Renal cortical epithelial cell (primary cell): ENCODE results near the gene GPR68. TPM values are rescaled to one million over a fixed set of nuclear protein-coding genes. Genes with fewer than 3 reads are reported as not detected.
"Not testable (repeated sequence)": the region's sequence is repeated elsewhere in the genome, so short reads cannot be mapped to it uniquely, and the experiment has no call there.

Source experiments
- DNase-seq: peaks from one replicate; pipeline ENCODE4 v3.0.0-alpha.2; 2011; ENCODE audit warnings: low read depth
- total RNA-seq: library from RNA; depleted of rRNA; stranded (reverse); fragments of >200 nt; gene quantifications from 2 replicates; pipeline ENCODE4 v1.2.3, GENCODE V29; 2014

Gene GPR68
- total RNA-seq, 1 donor from 2014 or later = 3.6 TPM

DNA sequence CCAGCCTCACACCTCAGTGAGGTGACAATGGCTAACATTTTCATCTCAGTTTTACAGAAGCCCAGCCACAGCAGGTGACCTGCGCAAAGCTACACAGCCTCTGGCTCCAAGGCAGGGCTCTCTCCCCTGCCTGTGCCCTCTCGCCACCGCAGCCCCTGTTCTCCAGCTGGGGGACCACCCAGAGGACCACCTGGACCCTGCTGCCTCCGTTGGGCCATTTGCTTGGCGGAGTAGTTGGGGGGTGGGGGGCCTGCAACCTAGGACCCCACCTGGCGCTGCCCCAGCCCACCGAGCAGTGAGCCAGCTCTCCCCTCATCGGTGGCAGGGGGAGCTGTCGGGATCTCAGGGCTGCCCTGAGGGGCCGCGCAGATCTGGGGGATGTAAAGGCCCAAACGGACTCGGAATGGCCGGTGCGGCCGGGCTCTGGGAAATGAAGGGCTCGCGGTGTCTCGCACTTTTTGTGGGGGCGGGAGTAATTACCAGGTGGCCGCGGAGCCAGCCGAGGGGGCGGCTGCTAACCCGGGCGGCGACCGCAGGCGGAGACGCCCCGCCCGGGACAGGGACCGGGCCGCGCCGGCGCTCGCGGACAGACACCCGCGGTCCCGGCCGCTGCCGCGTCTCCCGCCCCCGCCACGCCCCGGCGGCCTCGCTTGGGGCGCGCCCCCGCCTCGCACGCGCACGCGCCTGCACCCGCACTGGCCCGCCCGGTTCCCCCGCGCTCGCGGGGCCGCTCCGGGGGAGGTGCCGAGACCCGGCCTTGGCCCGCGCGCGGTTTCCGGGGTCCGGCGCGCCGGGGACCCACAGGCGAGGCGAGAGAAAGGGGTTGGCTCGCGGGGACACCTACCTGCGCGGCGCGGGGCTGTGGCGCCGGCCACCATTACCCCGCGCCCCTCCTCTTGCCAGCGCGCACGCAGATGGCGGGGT, 8.6 kb upstream of the GPR68 start:
- DNase-seq = no peak

GRCh38 chr14:91250912-91251311, 6.4 kb upstream of the GPR68 start:
- no peak for DNase-seq

- peak; percentile 98 for DNase-seq
Observed at GRCh38 chr14:91249841-91250616, 5.5 kb upstream of the GPR68 start.

DNA sequence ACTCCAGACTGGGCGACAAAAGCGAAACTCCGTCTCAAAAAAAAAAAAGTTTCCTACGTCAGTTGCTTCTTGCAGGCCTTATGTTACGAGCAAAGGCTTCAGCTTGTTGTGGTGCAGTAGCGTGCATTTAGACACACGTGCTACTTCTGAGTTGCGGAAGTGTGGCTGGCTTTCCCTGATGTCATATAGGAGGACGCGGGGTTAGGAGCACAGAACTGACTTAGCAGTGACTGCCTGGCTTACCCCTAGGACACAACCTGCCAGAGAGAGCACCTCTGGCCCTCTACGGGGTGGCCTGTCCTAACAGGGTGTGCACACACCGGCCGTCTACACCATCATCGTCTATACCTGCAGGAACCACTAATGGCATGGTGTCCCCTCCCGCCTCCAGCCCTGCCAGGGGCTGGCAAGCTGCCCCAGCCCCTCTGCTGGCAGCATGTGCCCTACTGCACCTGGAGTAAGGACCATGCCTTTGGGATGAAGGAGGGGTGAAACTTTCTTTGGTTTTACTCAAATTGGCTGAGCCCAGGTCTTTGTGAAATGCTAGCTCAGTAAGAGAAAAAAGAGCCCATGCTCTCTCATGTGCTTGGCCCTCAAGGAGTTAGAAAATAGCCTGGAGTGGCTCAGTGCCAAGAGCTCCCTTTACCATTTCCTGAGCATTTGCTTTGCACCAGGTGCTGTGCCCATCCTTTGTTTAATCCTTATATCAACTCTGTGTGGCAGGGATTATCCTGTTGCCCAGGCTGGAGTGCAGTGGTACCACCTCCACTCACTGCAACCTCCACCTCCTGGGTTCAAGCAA, 1.7 kb upstream of the GPR68 start:
- no peak for DNase-seq

- not testable (repeated sequence) for DNase-seq
Observed at GRCh38 chr14:91245616-91246015, 1.1 kb upstream of the GPR68 start.

DNA sequence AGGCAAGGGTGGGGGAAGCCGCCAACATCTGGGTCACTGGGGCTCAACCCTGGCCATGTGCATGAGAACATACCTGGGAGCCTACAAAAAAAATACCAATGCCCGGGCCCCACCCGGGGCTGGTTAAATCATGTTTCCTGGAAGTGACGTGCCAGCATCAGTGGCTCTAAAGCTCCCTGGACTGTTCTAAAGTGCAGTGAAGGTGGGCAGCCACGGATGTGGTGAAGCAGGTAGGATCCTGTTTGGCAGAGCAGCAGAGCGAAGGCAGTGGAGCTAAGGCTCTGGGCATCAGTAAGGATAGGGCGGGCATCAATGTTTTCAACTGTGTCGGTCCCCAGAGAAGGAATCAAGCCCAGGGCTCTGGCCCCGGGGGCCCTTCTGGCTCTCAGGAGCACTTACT, 525 bp upstream of the GPR68 start:
- DNase-seq = no peak

DNA sequence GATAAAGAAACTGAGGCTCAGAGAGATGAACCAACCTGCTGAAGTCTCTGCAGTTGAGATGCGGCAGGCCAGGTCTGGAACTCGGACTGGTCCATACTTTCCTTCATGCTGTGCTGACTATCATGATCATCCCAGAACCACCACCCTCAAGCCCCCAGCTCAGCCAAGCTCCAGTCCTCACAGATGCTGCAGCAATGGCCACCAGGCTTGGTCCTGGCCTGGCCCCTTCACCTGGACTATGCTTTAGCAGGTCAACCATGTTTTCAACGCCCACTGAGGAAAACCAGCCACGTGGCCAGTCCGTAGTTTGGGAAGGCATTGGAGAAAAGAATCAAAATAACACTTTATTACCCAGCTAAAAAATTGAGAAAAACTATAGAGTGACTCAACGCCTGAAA, 1.4 kb downstream of the GPR68 start:
- DNase-seq = no peak

GRCh38 chr14:91242635-91243034, 1.9 kb downstream of the GPR68 start:
- no peak for DNase-seq

DNA sequence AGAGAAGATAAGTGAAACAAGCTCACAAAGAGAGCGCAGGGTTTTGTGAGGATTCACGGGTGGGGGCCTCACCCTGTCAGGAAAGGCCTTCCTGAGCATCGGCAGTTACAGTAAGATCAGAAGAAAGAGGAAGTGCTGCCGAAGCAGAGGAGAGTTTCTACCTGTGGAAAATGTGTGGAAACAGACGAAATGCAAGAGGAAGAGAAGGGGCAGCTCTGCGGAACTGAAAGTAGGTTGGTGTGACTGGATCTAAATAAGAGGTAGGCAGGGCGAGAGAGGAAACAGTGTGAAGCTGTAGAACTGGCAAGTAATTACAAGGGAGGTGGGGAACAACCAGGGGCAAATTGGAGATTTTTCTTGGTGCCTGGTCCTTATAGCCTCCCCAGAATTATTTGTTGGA, 2.6 kb downstream of the GPR68 start:
- DNase-seq = no peak

- DNase-seq = no peak
Observed at GRCh38 chr14:91238661-91239060, 5.8 kb downstream of the GPR68 start.

DNA sequence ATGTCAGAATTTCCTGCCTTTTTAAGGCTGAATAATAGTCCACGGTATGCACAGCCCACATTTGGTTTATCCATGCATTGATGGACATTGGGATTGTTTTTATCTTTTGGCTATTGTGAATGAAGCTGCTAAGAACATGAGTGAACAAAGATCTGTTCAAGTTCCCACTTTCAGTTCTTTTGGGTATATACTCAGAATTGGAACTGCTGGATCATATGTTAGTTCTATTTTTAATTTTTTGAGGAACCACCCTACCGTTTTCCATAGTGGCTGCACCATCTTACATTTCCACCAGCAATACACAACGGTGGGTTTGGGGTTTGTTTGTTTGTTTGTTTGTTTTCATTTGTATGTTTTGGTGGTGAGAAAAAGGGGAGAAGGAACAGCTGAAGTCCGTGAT, 6.4 kb downstream of the GPR68 start:
- no peak for DNase-seq

- peak; percentile 69 for DNase-seq
Observed at GRCh38 chr14:91237219-91237618, 7.3 kb downstream of the GPR68 start.

- no peak for DNase-seq
Observed at GRCh38 chr14:91235841-91236240, 8.7 kb downstream of the GPR68 start.

DNA sequence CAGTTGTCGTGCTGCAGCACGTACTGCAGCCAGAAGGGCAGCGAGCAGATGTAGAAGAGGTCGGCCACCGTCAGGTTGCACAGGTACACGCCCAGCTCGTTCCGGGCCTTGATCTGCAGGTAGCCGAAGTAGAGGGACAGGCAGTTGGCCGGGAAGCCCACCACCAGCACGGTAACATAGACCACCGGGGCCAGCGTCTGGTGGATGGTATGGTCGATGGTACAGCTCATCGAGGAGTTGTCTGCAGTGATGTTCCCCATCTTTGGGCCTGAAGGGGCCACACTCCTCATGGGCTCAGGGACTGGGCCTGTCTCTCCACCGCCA, 9.8 kb downstream of the GPR68 start:
- DNase-seq = no peak

DNA sequence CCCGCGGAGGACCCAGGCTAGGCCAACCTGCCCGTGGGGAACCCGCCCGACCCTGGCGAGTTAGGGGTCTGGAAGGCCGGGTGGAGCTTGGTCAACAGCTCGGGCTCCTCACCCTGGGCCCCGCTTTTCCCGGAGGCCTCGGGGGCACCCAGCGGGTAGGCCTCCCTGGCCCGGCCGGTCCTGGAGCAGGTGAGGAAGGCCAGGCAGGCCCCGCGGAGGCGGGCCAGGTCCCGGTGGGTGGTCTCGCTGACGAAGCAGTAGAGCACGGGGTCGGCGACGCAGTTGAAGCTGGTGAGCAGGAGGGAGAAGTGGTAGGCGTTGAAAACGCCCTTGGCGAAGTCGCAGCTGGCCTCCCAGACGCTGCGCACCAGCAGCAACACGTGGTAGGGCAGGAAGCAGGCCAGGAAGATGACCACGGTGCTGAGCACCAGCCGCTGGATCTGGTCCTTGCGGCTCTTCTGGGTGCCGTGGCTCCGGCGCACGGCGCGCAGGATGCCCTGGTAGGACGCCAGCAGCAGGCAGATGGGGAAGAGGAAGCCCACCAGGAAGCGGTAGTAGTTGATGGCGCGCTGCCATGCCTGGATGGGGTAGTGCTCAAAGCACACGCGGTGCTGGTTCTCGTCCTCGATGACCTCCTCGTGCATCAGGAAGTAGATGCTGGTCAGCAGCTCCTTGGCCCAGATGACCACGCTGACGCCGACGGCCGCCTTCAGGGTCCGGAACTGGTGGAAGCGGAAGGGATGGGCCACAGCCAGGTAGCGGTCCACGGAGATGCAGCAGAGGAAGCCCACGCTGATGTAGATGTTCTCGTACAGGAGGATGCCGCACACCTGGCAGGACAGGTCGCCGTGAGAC, 10.3 kb downstream of the GPR68 start:
- no peak for DNase-seq

DNA sequence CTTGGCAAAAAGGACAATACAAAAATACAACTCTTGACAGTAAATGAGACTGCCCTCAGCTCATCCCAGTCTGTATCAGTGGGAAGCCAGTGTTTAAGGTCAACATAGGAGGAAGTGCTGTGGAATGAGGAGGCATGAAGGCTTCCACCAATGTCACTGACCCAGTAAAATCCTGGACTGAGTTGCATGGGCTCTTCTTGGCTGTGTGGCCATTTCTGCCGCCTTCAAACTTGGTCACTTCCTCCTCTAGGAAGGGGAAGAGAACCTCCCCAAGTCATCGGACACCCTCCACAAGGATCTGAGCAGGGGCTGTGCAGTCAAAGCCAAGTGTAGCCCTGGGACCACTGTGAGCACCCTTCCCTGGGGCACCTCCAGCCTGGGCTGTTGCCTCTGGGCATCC, 11.9 kb downstream of the GPR68 start:
- DNase-seq = no peak

GRCh38 chr14:91232052-91232451, 12.5 kb downstream of the GPR68 start:
- DNase-seq = no peak

DNA sequence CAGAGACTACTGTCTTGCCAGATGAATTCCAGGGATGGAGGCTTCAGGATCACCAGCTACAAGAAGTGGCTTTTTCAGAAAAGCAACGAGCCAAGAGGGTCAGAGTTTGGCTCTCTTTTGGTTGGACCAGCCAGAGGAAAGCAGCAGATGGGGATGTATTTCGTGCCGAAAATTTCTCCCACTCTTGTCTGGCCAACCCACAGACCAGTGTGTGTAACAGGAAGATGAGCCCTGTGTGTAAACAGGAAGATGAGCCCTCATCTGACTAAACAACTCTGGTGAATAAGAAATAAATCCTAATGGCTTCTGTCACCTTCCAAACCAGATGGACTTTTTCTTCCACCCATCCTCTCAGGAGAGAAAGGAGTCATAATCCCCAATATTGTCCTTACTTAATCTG, 13.1 kb downstream of the GPR68 start:
- DNase-seq = no peak

- no peak for DNase-seq
Observed at GRCh38 chr14:91230397-91231035, 14.0 kb downstream of the GPR68 start.

GRCh38 chr14:91229743-91230200, 14.7 kb downstream of the GPR68 start:
- peak; percentile 73 for DNase-seq

GRCh38 chr14:91229005-91229382, 15.5 kb downstream of the GPR68 start:
- no peak for DNase-seq
